ENCODE data around the gene KRTAP12-4.

Gene KRTAP12-4

GRCh38 chr21:44636209-44637017 is 18.0 kb downstream of the KRTAP12-4 start:
- TF ChIP-seq REST (IDR thresholded peaks at IDR 0.05; ENCODE audit: low read depth) = no peak
- no peak for TF ChIP-seq YY1 (IDR thresholded peaks at IDR 0.05; ENCODE audit: low read depth)
- no peak for TF ChIP-seq CREB1 (IDR thresholded peaks at IDR 0.05; ENCODE audit: low read depth)
- TF ChIP-seq TAF1 (IDR thresholded peaks at IDR 0.05; ENCODE audit: low read depth) = no peak
- TF ChIP-seq TCF12 (IDR thresholded peaks at IDR 0.05; ENCODE audit: low read depth) = no peak
- no peak for TF ChIP-seq EP300 (IDR thresholded peaks at IDR 0.05; ENCODE audit: borderline replicate concordance)
- TF ChIP-seq ZBTB7A (IDR thresholded peaks at IDR 0.05; ENCODE audit: low read depth) = no peak
- no peak for TF ChIP-seq TEAD4 (IDR thresholded peaks at IDR 0.05)

GRCh38 chr21:44632067-44632466 is 22.4 kb downstream of the KRTAP12-4 start:
- TF ChIP-seq RAD21 (IDR thresholded peaks at IDR 0.05; ENCODE audit: low read depth) (no peak), USF1 (IDR thresholded peaks at IDR 0.05) (no peak), CEBPB (IDR thresholded peaks at IDR 0.05) (no peak), FOXM1 (IDR thresholded peaks at IDR 0.05; ENCODE audit: borderline replicate concordance, low read depth) (no peak), MAX (IDR thresholded peaks at IDR 0.05) (no peak), CREB1 (IDR thresholded peaks at IDR 0.05; ENCODE audit: low read depth) (no peak), ZBTB7A (IDR thresholded peaks at IDR 0.05; ENCODE audit: low read depth) (no peak), TAF1 (IDR thresholded peaks at IDR 0.05; ENCODE audit: low read depth) (no peak), EGR1 (IDR thresholded peaks at IDR 0.05) (no peak), EP300 (IDR thresholded peaks at IDR 0.05; ENCODE audit: borderline replicate concordance) (no peak), NFIC (IDR thresholded peaks at IDR 0.05) (no peak), TEAD4 (IDR thresholded peaks at IDR 0.05) (no peak), REST (IDR thresholded peaks at IDR 0.05; ENCODE audit: low read depth) (no peak), YY1 (IDR thresholded peaks at IDR 0.05; ENCODE audit: low read depth) (no peak), TCF12 (IDR thresholded peaks at IDR 0.05; ENCODE audit: low read depth) (no peak)

GRCh38 chr21:44630440-44630839 is 24.0 kb downstream of the KRTAP12-4 start:
- TF ChIP-seq FOXM1 (IDR thresholded peaks at IDR 0.05; ENCODE audit: borderline replicate concordance, low read depth) (no peak), EGR1 (IDR thresholded peaks at IDR 0.05) (no peak), YY1 (IDR thresholded peaks at IDR 0.05; ENCODE audit: low read depth) (no peak), TAF1 (IDR thresholded peaks at IDR 0.05; ENCODE audit: low read depth) (no peak), RAD21 (IDR thresholded peaks at IDR 0.05; ENCODE audit: low read depth) (no peak), ZBTB7A (IDR thresholded peaks at IDR 0.05; ENCODE audit: low read depth) (no peak), TCF12 (IDR thresholded peaks at IDR 0.05; ENCODE audit: low read depth) (no peak), CREB1 (IDR thresholded peaks at IDR 0.05; ENCODE audit: low read depth) (no peak), CEBPB (IDR thresholded peaks at IDR 0.05) (no peak), USF1 (IDR thresholded peaks at IDR 0.05) (no peak), REST (IDR thresholded peaks at IDR 0.05; ENCODE audit: low read depth) (no peak), EP300 (IDR thresholded peaks at IDR 0.05; ENCODE audit: borderline replicate concordance) (no peak)

GRCh38 chr21:44628707-44629391 is 25.6 kb downstream of the KRTAP12-4 start:
- TF ChIP-seq TEAD4 (IDR thresholded peaks at IDR 0.05) (no peak), TCF12 (IDR thresholded peaks at IDR 0.05; ENCODE audit: low read depth) (no peak), EGR1 (IDR thresholded peaks at IDR 0.05) (no peak), REST (IDR thresholded peaks at IDR 0.05; ENCODE audit: low read depth) (no peak), ZBTB7A (IDR thresholded peaks at IDR 0.05; ENCODE audit: low read depth) (no peak), USF1 (IDR thresholded peaks at IDR 0.05) (no peak), NFIC (IDR thresholded peaks at IDR 0.05) (no peak), YY1 (IDR thresholded peaks at IDR 0.05; ENCODE audit: low read depth) (no peak), CREB1 (IDR thresholded peaks at IDR 0.05; ENCODE audit: low read depth) (no peak), EP300 (IDR thresholded peaks at IDR 0.05; ENCODE audit: borderline replicate concordance) (no peak)
